Fibroblast of lung (primary cell): ENCODE results near the gene CSNK1D.

Experiments
- EZH2 ChIP-seq: IDR thresholded peaks from 2 replicates; pipeline ENCODE4 v1.5.1; 2012; ENCODE audit warnings: low read length, control low read depth, mild to moderate bottlenecking; ENCODE audit errors: missing control alignments
- TF ChIP-seq, protein P1 (sequence below), 2 donors: IDR thresholded peaks in 1 of 2; conservative IDR thresholded peaks in 1 of 2; 1 replicate in 1 of 2; 2 replicates in 1 of 2; pipeline ENCODE4 v1.5.1; 2011 to 2012; ENCODE audit warnings: low read length in 2 of 2, control low read depth in 1 of 2, inconsistent platforms in 1 of 2, low read depth in 1 of 2, mild to moderate bottlenecking in 1 of 2

DNA sequence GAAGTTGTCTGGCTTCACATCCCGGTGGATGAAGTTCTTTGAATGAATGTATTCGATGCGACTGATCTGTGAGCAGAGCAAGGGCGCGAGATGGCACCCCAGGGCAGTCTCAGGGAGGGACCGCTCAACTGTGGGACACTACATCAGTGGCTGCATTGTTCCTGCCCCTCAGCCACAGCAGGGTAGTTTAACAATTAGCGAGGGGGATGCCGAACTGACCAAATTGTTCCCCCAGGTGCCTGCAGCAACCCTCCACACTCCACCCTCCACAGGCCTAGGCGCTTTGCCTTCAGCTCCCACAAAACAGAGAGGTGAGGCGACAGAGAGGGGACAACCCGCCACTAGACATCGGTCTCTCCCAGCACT is 20.3 kb downstream of the CSNK1D start:
- TF ChIP-seq, protein P1, sequence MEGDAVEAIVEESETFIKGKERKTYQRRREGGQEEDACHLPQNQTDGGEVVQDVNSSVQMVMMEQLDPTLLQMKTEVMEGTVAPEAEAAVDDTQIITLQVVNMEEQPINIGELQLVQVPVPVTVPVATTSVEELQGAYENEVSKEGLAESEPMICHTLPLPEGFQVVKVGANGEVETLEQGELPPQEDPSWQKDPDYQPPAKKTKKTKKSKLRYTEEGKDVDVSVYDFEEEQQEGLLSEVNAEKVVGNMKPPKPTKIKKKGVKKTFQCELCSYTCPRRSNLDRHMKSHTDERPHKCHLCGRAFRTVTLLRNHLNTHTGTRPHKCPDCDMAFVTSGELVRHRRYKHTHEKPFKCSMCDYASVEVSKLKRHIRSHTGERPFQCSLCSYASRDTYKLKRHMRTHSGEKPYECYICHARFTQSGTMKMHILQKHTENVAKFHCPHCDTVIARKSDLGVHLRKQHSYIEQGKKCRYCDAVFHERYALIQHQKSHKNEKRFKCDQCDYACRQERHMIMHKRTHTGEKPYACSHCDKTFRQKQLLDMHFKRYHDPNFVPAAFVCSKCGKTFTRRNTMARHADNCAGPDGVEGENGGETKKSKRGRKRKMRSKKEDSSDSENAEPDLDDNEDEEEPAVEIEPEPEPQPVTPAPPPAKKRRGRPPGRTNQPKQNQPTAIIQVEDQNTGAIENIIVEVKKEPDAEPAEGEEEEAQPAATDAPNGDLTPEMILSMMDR (conservative IDR thresholded peaks at IDR 0.05 in 1 of 2, IDR thresholded peaks at IDR 0.05 in 1 of 2; ENCODE audit: low read depth in 1 of 2, low read length in 2 of 2), result no peak
- no peak for TF ChIP-seq EZH2
